ENCODE results near the gene PDE5A.

DNA sequence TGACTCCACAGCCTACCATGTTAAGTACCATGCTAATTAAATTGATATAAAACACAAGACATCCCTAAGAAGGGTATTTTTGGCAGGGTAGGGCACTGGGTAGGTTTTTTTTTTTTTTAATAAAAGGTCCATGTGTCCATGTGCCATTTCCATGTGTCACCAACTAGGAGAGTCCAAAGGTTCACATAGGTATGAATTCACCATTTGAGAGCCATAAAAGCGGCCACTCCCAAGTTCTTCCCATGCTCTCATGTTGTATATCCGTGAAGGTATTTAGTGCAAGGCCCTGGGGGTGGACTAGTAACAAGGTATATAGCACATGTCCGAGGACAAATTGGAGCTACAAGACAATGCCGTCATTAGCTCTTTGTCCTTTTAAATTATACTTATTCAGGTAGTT is 107.3 kb downstream of the PDE5A start:
- TF ChIP-seq YY1 (tag by site-specific recombination; IDR thresholded peaks at IDR 0.05) (no peak), OSR2 (tag by site-specific recombination; IDR thresholded peaks at IDR 0.05) (no peak), MYNN (tag by site-specific recombination; IDR thresholded peaks at IDR 0.05; ENCODE audit: borderline replicate concordance) (no peak), ZFP37 (tag by site-specific recombination; IDR thresholded peaks at IDR 0.05) (no peak), ZNF248 (tag by site-specific recombination; IDR thresholded peaks at IDR 0.05) (no peak), ZNF76 (tag by site-specific recombination; IDR thresholded peaks at IDR 0.05; ENCODE audit: borderline replicate concordance, low read depth) (no peak), MZF1 (tag by site-specific recombination; IDR thresholded peaks at IDR 0.05; ENCODE audit: borderline replicate concordance) (no peak), ZNF596 (tag by site-specific recombination; IDR thresholded peaks at IDR 0.05) (no peak)
- TF ChIP-seq, protein P1, sequence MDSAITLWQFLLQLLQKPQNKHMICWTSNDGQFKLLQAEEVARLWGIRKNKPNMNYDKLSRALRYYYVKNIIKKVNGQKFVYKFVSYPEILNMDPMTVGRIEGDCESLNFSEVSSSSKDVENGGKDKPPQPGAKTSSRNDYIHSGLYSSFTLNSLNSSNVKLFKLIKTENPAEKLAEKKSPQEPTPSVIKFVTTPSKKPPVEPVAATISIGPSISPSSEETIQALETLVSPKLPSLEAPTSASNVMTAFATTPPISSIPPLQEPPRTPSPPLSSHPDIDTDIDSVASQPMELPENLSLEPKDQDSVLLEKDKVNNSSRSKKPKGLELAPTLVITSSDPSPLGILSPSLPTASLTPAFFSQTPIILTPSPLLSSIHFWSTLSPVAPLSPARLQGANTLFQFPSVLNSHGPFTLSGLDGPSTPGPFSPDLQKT (IDR thresholded peaks at IDR 0.05; ENCODE audit: borderline replicate concordance, low read depth, low read length) = no peak
- TF ChIP-seq, protein P2, sequence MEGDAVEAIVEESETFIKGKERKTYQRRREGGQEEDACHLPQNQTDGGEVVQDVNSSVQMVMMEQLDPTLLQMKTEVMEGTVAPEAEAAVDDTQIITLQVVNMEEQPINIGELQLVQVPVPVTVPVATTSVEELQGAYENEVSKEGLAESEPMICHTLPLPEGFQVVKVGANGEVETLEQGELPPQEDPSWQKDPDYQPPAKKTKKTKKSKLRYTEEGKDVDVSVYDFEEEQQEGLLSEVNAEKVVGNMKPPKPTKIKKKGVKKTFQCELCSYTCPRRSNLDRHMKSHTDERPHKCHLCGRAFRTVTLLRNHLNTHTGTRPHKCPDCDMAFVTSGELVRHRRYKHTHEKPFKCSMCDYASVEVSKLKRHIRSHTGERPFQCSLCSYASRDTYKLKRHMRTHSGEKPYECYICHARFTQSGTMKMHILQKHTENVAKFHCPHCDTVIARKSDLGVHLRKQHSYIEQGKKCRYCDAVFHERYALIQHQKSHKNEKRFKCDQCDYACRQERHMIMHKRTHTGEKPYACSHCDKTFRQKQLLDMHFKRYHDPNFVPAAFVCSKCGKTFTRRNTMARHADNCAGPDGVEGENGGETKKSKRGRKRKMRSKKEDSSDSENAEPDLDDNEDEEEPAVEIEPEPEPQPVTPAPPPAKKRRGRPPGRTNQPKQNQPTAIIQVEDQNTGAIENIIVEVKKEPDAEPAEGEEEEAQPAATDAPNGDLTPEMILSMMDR (tag by site-specific recombination; IDR thresholded peaks at IDR 0.05) = no peak
- TF ChIP-seq, protein P3, sequence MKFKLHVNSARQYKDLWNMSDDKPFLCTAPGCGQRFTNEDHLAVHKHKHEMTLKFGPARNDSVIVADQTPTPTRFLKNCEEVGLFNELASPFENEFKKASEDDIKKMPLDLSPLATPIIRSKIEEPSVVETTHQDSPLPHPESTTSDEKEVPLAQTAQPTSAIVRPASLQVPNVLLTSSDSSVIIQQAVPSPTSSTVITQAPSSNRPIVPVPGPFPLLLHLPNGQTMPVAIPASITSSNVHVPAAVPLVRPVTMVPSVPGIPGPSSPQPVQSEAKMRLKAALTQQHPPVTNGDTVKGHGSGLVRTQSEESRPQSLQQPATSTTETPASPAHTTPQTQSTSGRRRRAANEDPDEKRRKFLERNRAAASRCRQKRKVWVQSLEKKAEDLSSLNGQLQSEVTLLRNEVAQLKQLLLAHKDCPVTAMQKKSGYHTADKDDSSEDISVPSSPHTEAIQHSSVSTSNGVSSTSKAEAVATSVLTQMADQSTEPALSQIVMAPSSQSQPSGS (tag by site-specific recombination; IDR thresholded peaks at IDR 0.05; ENCODE audit: low read depth) = no peak
- TF ChIP-seq, protein P4, sequence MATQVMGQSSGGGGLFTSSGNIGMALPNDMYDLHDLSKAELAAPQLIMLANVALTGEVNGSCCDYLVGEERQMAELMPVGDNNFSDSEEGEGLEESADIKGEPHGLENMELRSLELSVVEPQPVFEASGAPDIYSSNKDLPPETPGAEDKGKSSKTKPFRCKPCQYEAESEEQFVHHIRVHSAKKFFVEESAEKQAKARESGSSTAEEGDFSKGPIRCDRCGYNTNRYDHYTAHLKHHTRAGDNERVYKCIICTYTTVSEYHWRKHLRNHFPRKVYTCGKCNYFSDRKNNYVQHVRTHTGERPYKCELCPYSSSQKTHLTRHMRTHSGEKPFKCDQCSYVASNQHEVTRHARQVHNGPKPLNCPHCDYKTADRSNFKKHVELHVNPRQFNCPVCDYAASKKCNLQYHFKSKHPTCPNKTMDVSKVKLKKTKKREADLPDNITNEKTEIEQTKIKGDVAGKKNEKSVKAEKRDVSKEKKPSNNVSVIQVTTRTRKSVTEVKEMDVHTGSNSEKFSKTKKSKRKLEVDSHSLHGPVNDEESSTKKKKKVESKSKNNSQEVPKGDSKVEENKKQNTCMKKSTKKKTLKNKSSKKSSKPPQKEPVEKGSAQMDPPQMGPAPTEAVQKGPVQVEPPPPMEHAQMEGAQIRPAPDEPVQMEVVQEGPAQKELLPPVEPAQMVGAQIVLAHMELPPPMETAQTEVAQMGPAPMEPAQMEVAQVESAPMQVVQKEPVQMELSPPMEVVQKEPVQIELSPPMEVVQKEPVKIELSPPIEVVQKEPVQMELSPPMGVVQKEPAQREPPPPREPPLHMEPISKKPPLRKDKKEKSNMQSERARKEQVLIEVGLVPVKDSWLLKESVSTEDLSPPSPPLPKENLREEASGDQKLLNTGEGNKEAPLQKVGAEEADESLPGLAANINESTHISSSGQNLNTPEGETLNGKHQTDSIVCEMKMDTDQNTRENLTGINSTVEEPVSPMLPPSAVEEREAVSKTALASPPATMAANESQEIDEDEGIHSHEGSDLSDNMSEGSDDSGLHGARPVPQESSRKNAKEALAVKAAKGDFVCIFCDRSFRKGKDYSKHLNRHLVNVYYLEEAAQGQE (tag by site-specific recombination; IDR thresholded peaks at IDR 0.05) = no peak

Measured in HEK293 (cell line).